Measurements from ENCODE around the gene RHBDF1. TPM values are rescaled to one million over a fixed set of nuclear protein-coding genes. Genes with fewer than 3 reads are reported as not detected.

The RHBDF1 gene
- total and polyA plus RNA-seq, 2 experiments from 2014 or later, result 41.5 to 73.6 TPM

GRCh38 chr16:60166-60565, 12.3 kb downstream of the RHBDF1 start:
- no peaks in the 10 kb centered on the region for H3K9me2 ChIP-seq (replicated peaks; ENCODE audit: insufficient read depth)
- H3K4me2 ChIP-seq, result no peak overlapping the region
- no peaks in the 10 kb centered on the region for H3K36me3 ChIP-seq (replicated peaks; ENCODE audit: insufficient read depth, low read depth)
- WGBS (ENCODE audit: low lambda C conversion rate, missing lambda C conversion rate), result 91% methylated on average over 11 of the region's 11 CpGs
- no peaks in the 10 kb centered on the region for H3K4me1 ChIP-seq (ENCODE audit: insufficient read depth)
- no peak overlapping the region for H2AFZ ChIP-seq
- no peaks in the 10 kb centered on the region for H3K27me3 ChIP-seq
- no peak overlapping the region for H3K27ac ChIP-seq
- H3K4me3 ChIP-seq, result no peak overlapping the region
- no peaks in the 10 kb centered on the region for H3K9me3 ChIP-seq (ENCODE audit: low read depth)
- TF ChIP-seq EZH2 (IDR thresholded peaks at IDR 0.05; ENCODE audit: borderline replicate concordance) (no peak), EZH2phosphoT487 (IDR thresholded peaks at IDR 0.05; ENCODE audit: low read depth, severe bottlenecking, unreplicated experiment) (no peak), CTCF (IDR thresholded peaks at IDR 0.05; ENCODE audit: poor library complexity) (no peak)
- no peaks in the 10 kb centered on the region for H3K79me2 ChIP-seq
- H4K20me1 ChIP-seq (ENCODE audit: insufficient read depth, poor library complexity, severe bottlenecking), result peaks cover 4% of the 10 kb centered on the region
- no peak for DNase-seq (ENCODE audit: low spot score)

GRCh38 chr16:59440-60059, 12.9 kb downstream of the RHBDF1 start:
- Histone ChIP-seq H4K20me1 (ENCODE audit: insufficient read depth, poor library complexity, severe bottlenecking) (no peaks in the 10 kb centered on the region), H3K4me3 (no peak overlapping the region), H2AFZ (no peak overlapping the region), H3K36me3 (replicated peaks; ENCODE audit: insufficient read depth, low read depth) (no peaks in the 10 kb centered on the region), H3K4me1 (ENCODE audit: insufficient read depth) (no peaks in the 10 kb centered on the region), H3K9me2 (replicated peaks; ENCODE audit: insufficient read depth) (no peaks in the 10 kb centered on the region), H3K9me3 (ENCODE audit: low read depth) (no peaks in the 10 kb centered on the region), H3K27ac (no peak overlapping the region), H3K79me2 (peaks cover under 1% of the 10 kb centered on the region), H3K27me3 (no peaks in the 10 kb centered on the region), H3K4me2 (no peak overlapping the region)
- DNase-seq (ENCODE audit: low spot score), result no peak
- TF ChIP-seq EZH2phosphoT487 (IDR thresholded peaks at IDR 0.05; ENCODE audit: low read depth, severe bottlenecking, unreplicated experiment), result no peak
- no peak for TF ChIP-seq EZH2 (IDR thresholded peaks at IDR 0.05; ENCODE audit: borderline replicate concordance)
- no peak for TF ChIP-seq CTCF (IDR thresholded peaks at IDR 0.05; ENCODE audit: poor library complexity)
- 94% methylated on average over 14 of the region's 14 CpGs for WGBS (ENCODE audit: low lambda C conversion rate, missing lambda C conversion rate)

GRCh38 chr16:58491-59439, 13.7 kb downstream of the RHBDF1 start:
- H2AFZ ChIP-seq, result no peak overlapping the region
- no peak overlapping the region for H3K4me3 ChIP-seq
- no peak for DNase-seq (ENCODE audit: low spot score)
- no peaks in the 10 kb centered on the region for H3K9me3 ChIP-seq (ENCODE audit: low read depth)
- peaks cover 2% of the 10 kb centered on the region for H3K4me1 ChIP-seq (ENCODE audit: insufficient read depth)
- H3K4me2 ChIP-seq, result no peak overlapping the region
- H3K27ac ChIP-seq, result no peak overlapping the region
- peaks cover 7% of the 10 kb centered on the region for H3K79me2 ChIP-seq
- no peaks in the 10 kb centered on the region for H3K9me2 ChIP-seq (replicated peaks; ENCODE audit: insufficient read depth)
- no peak for TF ChIP-seq EZH2 (IDR thresholded peaks at IDR 0.05; ENCODE audit: borderline replicate concordance)
- no peak for TF ChIP-seq CTCF (IDR thresholded peaks at IDR 0.05; ENCODE audit: poor library complexity)
- TF ChIP-seq EZH2phosphoT487 (IDR thresholded peaks at IDR 0.05; ENCODE audit: low read depth, severe bottlenecking, unreplicated experiment), result no peak
- WGBS (ENCODE audit: low lambda C conversion rate, missing lambda C conversion rate), result 88% methylated on average over 25 of the region's 29 CpGs
- H3K27me3 ChIP-seq, result no peaks in the 10 kb centered on the region
- H4K20me1 ChIP-seq (ENCODE audit: insufficient read depth, poor library complexity, severe bottlenecking), result no peaks in the 10 kb centered on the region
- no peaks in the 10 kb centered on the region for H3K36me3 ChIP-seq (replicated peaks; ENCODE audit: insufficient read depth, low read depth)

Measured in hepatocyte (in vitro differentiated cells).